Renal cortical epithelial cell (primary cell): ENCODE data around the gene ZC3H14. TPM values are rescaled to one million over a fixed set of nuclear protein-coding genes. Genes with fewer than 3 reads are reported as not detected.

ENCODE experiments used
- DNase-seq: peaks from one replicate; pipeline ENCODE4 v3.0.0-alpha.2; 2011; ENCODE audit warnings: low read depth
- total RNA-seq: library from RNA; depleted of rRNA; stranded (reverse); fragments of >200 nt; gene quantifications from 2 replicates; pipeline ENCODE4 v1.2.3, GENCODE V29; 2014

Gene ZC3H14
- total RNA-seq, 1 donor from 2014 or later = 86.6 TPM

GRCh38 chr14:88552876-88553275 is 10.0 kb upstream of the ZC3H14 start:
- peak; percentile 50 for DNase-seq

DNA sequence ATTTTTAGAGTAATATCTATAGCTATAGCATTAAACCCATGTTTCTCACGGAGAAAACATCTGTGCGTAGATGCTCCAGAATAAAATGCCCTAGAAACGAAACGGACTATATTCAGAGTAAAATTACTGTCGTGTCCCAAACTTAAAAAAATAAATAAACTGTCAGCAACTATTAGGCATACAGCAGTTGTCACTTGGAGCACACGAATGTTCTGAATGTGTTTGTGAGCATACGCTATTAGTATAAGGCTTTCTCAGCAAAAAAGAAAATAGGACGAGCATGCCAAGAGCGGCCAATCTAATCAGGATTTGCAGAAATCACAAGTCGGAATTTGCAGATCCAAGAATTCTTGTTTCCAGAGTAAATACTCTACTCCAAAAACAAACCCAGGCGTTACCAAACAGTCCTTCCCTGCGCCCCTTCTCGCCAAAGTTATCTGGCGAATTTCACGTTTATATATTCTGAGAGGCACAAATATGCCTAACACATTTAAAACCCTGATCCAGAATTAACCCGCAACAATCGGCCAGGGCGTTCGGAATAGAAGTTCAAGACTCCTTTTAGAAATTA is 8.9 kb upstream of the ZC3H14 start:
- no peak for DNase-seq

DNA sequence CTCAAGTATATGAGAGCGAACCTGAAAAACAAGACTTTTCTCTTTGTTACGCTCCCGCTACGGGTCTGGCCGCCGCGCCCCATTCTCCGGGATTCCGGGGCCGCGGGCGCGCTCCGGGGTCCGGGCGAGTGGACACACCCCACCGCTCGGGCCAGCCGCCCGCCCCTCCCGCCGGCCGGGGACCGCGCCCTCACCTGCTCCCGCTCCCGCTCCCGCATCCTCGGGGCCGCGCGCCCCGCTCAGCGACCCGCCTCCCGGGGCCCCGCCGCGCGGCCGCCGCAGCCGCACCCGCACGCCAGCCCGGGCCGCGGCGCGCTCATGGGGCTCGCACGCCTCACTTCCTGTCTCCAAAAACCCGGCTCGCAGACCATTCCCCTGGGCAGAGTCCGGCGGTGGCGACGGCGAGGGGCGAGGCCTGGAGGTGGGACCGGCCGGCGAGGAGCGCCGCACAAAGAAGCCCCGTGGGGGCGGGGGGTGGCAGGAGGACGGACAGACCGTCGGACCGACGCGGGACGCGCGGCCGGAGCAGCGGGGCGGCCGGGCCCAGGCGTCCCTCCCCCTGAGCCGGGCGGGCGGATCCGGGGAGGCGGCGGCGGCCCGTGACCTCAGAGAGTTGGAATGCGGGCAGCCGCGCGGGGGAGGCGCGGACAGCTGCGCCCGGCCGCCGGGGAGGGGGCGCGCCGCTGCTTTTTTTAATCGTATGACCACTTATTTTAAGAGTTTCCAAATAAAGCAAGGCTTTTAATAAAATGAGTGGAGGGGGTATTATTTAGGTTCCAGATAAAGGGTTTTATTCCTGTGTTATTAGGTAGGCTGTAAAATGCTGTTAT is 8.2 kb upstream of the ZC3H14 start, which contains the start of gene PTPN21:
TSS of gene PTPN21 (minus strand) at position 551 of the 830 bp plus-strand sequence. CDS start 4,590 bp downstream, outside the sequence.
- no peak for DNase-seq

DNA sequence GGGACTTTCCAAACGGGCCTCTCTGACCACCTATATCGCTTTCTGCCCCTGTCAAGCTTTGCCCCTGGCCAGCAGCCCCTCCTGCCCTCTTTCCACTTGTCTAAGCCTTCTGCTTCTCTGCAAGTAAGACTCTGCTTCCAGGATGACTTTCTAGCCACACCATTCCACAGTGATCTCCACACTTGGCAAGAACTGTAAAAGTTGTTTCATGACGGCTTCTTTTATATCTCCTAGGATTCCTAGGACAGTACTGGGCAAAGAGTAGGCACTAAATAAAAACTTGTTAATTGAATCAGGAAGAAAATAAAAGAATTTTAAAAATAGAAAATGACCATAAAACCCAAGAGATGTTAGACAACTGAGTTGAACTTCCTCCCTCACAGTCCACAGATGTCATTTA is 6.3 kb upstream of the ZC3H14 start:
- no peak for DNase-seq

- peak; percentile 67 for DNase-seq
Observed at GRCh38 chr14:88559852-88560251, 3.0 kb upstream of the ZC3H14 start.

DNA sequence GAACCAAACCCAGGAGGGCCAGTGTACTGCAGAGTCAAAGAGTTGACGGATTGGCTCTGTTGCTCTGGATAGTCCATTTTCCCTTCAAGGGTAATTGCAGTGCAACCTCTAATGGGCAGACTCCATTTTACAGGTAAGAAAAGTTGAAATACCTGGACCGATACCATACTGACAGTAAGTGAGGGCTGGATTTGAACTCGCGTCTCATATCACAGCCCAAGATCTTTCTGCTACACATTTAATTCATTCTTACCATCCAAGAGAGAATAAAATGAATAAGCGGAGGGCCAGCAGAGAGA is 356 bp upstream of the ZC3H14 start:
- DNase-seq = no peak

DNA sequence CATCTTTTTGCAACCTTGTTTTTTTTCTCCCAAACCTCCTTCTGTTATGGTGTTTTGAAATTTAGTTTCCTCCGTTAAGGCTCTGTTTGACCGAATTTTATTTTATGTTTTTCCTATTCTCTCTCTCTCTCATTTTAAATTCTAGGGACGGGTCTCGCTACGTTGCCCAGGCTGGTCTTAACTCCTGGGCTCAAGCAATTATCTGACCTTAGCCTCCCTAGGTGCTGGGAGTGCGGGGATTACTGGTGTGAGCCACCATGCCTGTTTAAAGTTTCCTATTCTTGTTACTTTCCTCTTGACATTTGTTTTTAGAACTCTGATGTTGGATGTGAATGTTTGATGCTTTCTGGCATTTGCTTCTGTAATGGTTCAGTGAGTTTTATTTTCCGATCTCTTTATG is 1.0 kb downstream of the ZC3H14 start:
- no peak for DNase-seq

DNA sequence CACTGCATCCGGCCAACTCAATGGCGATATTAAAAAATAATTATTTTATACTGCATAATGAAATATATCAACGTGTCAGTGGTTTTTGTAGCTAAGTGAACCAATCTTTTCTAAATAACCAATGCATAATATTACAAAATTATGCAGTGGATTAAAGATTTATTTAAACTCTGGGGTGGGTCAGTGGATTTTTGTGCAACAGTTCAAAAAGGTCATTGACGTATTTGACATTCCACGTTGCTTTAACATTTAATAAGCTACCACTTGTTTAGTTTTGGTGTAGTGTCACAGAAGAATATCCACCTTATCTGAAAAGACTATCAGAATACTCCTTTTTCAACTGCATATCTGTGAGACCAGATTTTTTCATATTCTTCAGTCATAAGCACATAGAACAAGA is 2.6 kb downstream of the ZC3H14 start:
- no peak for DNase-seq

DNA sequence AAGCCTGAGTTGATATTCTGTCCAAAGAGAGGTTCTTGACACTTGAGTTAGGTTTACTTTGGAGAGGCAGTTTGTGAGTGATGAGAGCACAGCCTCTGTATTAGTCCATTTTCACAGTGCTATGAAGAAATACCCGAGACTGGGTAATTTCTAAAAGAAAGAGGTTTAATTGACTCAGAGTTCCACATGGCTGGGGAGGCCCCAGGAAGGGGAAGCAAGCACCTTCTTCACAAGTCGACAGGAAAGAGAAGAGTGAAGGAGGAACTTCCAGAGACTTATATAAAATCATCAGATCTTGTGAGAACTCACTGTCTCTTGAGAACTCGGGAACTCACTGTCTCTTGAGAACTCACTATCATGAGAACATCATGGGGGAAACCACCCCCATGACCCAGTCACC is 5.4 kb downstream of the ZC3H14 start:
- no peak for DNase-seq

DNA sequence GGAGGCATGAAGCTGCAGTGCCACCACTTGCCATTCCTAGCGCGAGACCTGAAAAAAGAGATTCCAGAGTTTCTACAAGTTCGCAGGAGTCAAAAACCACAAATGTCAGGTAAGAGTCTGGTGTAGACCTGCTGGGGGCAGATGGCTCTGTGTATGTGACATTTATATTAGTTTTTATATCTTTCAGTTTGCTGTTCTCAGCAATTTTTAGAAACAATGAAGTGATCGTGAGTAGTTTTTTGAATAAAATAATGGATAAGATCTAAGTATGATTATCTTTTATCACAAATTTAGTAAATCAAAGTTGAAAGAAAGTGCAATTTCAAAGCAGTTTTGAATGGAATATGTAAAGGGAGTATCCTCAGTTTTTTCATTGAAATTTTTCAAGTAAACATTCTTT is 9.3 kb downstream of the ZC3H14 start:
- DNase-seq = no peak

DNA sequence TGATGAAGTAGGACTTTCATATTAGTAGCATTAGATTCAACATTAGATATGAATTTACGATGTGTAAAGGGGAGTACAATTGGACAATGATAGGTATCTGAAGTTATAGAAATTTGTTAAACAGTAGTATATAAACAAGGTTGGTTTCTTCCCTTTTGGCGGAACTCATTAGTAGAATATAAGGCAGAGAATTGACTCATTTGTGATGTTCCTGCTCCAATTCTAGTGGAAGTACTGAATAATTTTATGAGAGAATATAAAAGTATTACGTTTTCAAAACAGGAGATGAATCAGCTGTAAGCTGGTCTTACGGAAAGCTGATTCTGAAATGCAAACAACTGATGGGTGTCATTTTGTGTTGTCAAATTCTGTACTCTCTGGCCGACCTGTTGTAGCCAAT is 13.4 kb downstream of the ZC3H14 start:
- DNase-seq = no peak

DNA sequence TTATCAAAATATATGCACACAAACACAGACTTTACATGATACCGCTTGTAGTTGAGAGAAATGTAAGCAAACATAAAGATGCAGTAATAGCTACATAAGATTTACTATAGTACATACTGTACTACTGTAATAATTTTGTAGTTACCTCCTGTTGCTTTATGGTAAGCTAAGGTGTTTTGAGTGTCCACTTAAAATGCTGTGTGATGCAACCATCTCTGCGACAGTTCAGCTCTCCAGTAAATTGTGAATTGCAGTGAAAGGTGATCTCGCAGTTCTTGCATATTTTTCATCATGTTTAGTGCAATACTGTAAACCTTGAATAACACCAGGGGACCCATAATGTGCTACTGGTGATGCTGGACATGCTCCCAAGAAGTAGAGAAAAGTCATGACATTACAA is 21.6 kb downstream of the ZC3H14 start:
- DNase-seq = no peak

- no peak for DNase-seq
Observed at GRCh38 chr14:88588081-88588480, 25.2 kb downstream of the ZC3H14 start.

- DNase-seq = no peak
Observed at GRCh38 chr14:88590173-88590572, 27.3 kb downstream of the ZC3H14 start.

DNA sequence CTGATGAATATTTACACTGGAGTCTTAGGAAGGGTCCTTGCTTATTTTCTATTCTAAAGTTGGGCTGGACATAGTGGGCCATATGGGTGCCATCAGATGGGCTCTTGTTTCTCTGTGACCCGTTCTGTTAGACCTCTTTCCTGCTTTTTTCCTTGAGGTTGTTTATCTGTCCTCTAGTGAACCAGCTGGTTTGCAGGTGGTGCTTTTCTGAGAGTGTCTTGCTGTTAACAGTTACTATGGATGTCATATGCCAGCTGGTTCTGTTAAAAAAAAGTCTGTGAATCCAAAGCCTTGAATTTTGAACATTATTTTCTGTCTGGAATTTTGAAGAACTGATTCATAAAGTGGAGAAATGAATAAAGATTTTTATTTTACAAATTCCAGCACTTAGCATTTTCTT is 29.2 kb downstream of the ZC3H14 start:
- DNase-seq = no peak

DNA sequence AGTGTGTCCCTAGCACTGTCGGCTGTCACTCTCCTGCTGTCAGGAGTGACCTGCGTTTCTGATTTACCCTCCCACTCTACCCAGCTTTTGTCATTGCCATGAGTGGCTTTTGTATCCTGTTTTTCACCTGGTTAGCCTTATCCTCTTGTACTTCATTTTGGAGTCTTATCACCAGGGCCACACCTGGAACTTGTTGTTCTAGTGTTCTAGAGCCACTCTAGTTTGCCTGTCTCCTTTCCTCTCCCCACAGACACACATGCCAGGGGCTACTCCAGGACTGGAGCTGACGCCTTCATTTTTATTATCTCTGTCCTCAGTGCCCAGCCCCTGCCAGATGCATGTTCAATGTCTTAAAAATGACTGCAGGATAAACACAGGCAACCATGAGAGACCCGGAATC is 34.2 kb downstream of the ZC3H14 start:
- DNase-seq = no peak

- DNase-seq = no peak
Observed at GRCh38 chr14:88597601-88598000, 34.8 kb downstream of the ZC3H14 start.

- DNase-seq = no peak
Observed at GRCh38 chr14:88598097-88598675, 35.3 kb downstream of the ZC3H14 start.

DNA sequence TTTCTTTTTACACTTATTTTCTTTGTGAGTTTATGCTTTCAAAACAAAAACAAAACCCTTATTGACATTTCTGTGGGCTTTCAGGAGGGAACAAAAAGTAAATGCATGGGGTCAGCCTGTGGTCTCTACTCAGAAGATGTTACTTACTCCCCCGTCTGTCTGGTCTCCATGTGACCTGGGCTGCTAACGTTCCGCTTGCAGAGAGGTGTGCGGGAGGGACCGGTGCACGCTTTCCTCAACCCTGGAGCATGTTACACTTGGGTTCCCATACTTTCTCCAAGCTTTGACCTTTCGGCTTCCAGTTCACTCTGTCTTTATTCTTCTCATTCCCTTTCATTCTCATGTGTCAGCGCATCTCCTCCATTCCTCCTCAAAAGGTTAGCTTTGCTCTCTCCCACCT is 36.5 kb downstream of the ZC3H14 start:
- no peak for DNase-seq

- DNase-seq = no peak
Observed at GRCh38 chr14:88599761-88600439, 37.1 kb downstream of the ZC3H14 start.

DNA sequence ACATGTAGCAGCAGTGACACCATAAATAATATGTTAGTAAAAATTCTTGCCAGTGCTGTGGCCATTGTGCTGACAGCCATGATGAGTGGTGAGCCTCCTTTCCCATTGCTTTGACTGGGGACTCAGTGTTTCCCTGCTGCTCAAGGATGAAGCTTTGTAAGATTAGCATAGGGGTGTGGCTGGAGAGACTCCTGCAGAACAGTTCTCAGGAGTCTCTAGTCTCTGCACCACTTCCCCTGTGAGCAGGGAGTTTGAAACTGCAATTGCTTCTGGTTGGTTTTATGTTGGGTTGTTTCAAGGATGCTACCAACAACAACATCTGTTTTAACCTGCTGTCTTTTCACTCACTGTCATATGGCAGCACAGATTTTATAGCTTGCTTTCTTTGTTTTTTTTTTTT is 41.4 kb downstream of the ZC3H14 start:
- no peak for DNase-seq

GRCh38 chr14:88605594-88605993 is 42.8 kb downstream of the ZC3H14 start:
- DNase-seq = no peak

DNA sequence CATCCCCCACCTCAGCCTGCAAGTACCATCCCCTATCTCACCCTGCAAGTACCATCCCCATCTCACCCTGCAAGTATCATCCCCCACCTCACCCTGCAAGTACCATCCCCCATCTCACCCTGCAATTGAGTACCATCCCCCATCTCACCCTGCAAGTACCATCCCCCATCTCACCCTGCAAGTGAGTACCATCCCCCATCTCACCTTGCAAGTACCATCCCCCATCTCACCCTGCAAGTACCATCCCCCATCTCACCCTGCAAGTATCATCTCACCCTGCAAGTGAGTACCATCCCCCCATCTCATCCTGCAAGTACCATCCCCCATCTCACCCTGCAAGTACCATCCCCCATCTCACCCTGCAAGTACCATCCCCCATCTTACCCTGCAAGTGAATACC is 45.0 kb downstream of the ZC3H14 start:
- DNase-seq = no peak
